Jurkat, Clone E6-1 (cell line): ENCODE measurements around the gene EBF3.

Source experiments
- DNase-seq: peaks from one replicate; pipeline ENCODE4 v3.0.0-alpha.2; 2011; ENCODE audit warnings: low read depth, low spot score
- H3K4me3 ChIP-seq: 2 replicates; pipeline ENCODE4 v1.5.1; 2011; ENCODE audit warnings: mild to moderate bottlenecking, low read length, control low read depth, moderate library complexity

The EBF3 gene

GRCh38 chr10:129936266-129936922, 27.7 kb downstream of the EBF3 start:
- no peak for DNase-seq
- no peak overlapping the region for H3K4me3 ChIP-seq

- no peak for DNase-seq
- no peak overlapping the region for H3K4me3 ChIP-seq
Measured at GRCh38 chr10:129935867-129936152, 28.3 kb downstream of the EBF3 start.

- no peak overlapping the region for H3K4me3 ChIP-seq
- DNase-seq: no peak
Measured at GRCh38 chr10:129935102-129935866, 28.8 kb downstream of the EBF3 start.

GRCh38 chr10:129934196-129934925, 29.7 kb downstream of the EBF3 start:
- H3K4me3 ChIP-seq: no peak overlapping the region

GRCh38 chr10:129933456-129934092, 30.5 kb downstream of the EBF3 start:
- H3K4me3 ChIP-seq: no peak overlapping the region
- no peak for DNase-seq

More at GRCh38 chr10:129934196-129934925, 29.7 kb downstream of the EBF3 start:
- no peak for DNase-seq

GRCh38 chr10:129932751-129933433, 31.2 kb downstream of the EBF3 start:
- no peak for DNase-seq
- H3K4me3 ChIP-seq: no peak overlapping the region

GRCh38 chr10:129932182-129932581, 31.9 kb downstream of the EBF3 start:
- DNase-seq: no peak
- no peak overlapping the region for H3K4me3 ChIP-seq

GRCh38 chr10:129929343-129930292, 34.5 kb downstream of the EBF3 start:
- H3K4me3 ChIP-seq: no peak overlapping the region
- no peak for DNase-seq

GRCh38 chr10:129927351-129928120, 36.5 kb downstream of the EBF3 start:
- H3K4me3 ChIP-seq: no peak overlapping the region
- no peak for DNase-seq

- H3K4me3 ChIP-seq: no peak overlapping the region
- DNase-seq: no peak
Measured at GRCh38 chr10:129926066-129927055, 37.7 kb downstream of the EBF3 start.

- H3K4me3 ChIP-seq: no peak overlapping the region
- DNase-seq: no peak
Measured at GRCh38 chr10:129924375-129925085, 39.5 kb downstream of the EBF3 start.

GRCh38 chr10:129922598-129923123, 41.4 kb downstream of the EBF3 start:
- no peak overlapping the region for H3K4me3 ChIP-seq
- DNase-seq: no peak

- no peak overlapping the region for H3K4me3 ChIP-seq
- no peak for DNase-seq
Measured at GRCh38 chr10:129921801-129922597, 42.1 kb downstream of the EBF3 start.

GRCh38 chr10:129921065-129921670, 42.9 kb downstream of the EBF3 start:
- no peak for DNase-seq
- no peak overlapping the region for H3K4me3 ChIP-seq
